IMR-90 (cell line): ENCODE results near the gene PIK3C3. TPM values are rescaled to one million over a fixed set of nuclear protein-coding genes. Genes with fewer than 3 reads are reported as not detected.

Source experiments
- ATAC-seq: fragments of 200-7000 bp; cut with Tn5 transposase; 2 replicates; pipeline ENCODE4 v1.9.1; 2020; ENCODE audit warnings: low read depth, mild to moderate bottlenecking, moderate library complexity
- BruUV-seq: library from RNA; stranded (reverse); fragments of 400-500 nt; replicated peaks from 2 replicates; lab custom pipeline; 2021; lab: Mats Ljungman, UMichigan
- CTCF ChIA-PET: fragments of 300-600 bp; formaldehyde crosslinking; extraction: SDS; loops from one replicate; lab custom pipeline; 2021; ENCODE audit warnings: antibody characterized with exemption; lab: Yijun Ruan, JAX
- POLR2A ChIA-PET: fragments of 300-600 bp; sonication (Branson Sonifier 250); formaldehyde crosslinking; loops from one replicate; lab custom pipeline; 2022; ENCODE audit warnings: antibody characterized with exemption; ENCODE audit not compliant: unreplicated experiment; lab: Charles Lee
- DNase-seq: peaks from one replicate; pipeline ENCODE4 v3.0.0; 2013
- H2AFZ ChIP-seq: replicated peaks from 2 replicates; pipeline ENCODE3; 2013; ENCODE audit warnings: low read length, mild to moderate bottlenecking; ENCODE audit not compliant: poor library complexity
- H2AK5ac ChIP-seq: 2 replicates; pipeline ENCODE4 v1.6.1; 2013; ENCODE audit warnings: low read depth, low read length, inconsistent platforms
- H2AK9ac ChIP-seq: replicated peaks from 2 replicates; pipeline ENCODE3; 2013; ENCODE audit warnings: mild to moderate bottlenecking, low read depth, low read length, moderate library complexity; ENCODE audit not compliant: poor library complexity
- H2BK120ac ChIP-seq: 2 replicates; pipeline ENCODE4 v1.6.1; 2013; ENCODE audit warnings: low read depth, low read length, inconsistent platforms
- H2BK15ac ChIP-seq: 3 replicates; pipeline ENCODE4 v1.6.1; 2013; ENCODE audit warnings: low read depth, low read length, inconsistent platforms
- H2BK20ac ChIP-seq: 2 replicates; pipeline ENCODE4 v1.6.1; 2013; ENCODE audit warnings: low read depth, mild to moderate bottlenecking, inconsistent platforms, low read length, moderate library complexity
- H2BK5ac ChIP-seq: 2 replicates; pipeline ENCODE4 v1.6.1; 2013; ENCODE audit warnings: mild to moderate bottlenecking, low read depth, low read length, inconsistent platforms; ENCODE audit not compliant: poor library complexity, severe bottlenecking
- H3K14ac ChIP-seq: replicated peaks from 2 replicates; pipeline ENCODE4 v1.6.1; 2013; ENCODE audit warnings: low read depth, low read length, inconsistent platforms
- H3K18ac ChIP-seq: 2 replicates; pipeline ENCODE4 v1.6.1; 2013; ENCODE audit warnings: low read depth, low read length, control low read depth
- H3K23ac ChIP-seq: 2 replicates; pipeline ENCODE4 v1.6.1; 2013; ENCODE audit warnings: low read depth, low read length, inconsistent platforms
- H3K27ac ChIP-seq: 2 replicates; pipeline ENCODE4 v1.5.1; 2013; ENCODE audit warnings: mild to moderate bottlenecking, control low read depth, low read length; ENCODE audit not compliant: insufficient read depth
- H3K27me3 ChIP-seq: 2 replicates; pipeline ENCODE4 v1.6.1; 2013; ENCODE audit warnings: low read length; ENCODE audit not compliant: control insufficient read depth, insufficient read depth
- H3K36me3 ChIP-seq: 2 replicates; pipeline ENCODE4 v1.6.1; 2013; ENCODE audit warnings: low read length, mixed read lengths; ENCODE audit not compliant: control insufficient read depth, insufficient read depth
- H3K4ac ChIP-seq: 2 replicates; pipeline ENCODE4 v1.6.1; 2013; ENCODE audit warnings: low read depth, low read length, inconsistent platforms
- H3K4me1 ChIP-seq: 2 replicates; pipeline ENCODE4 v1.6.1; 2013; ENCODE audit warnings: low read length, mixed read lengths; ENCODE audit not compliant: control insufficient read depth, insufficient read depth
- H3K4me2 ChIP-seq: 2 replicates; pipeline ENCODE4 v1.6.1; 2013; ENCODE audit warnings: low read depth, mild to moderate bottlenecking, control low read depth, low read length, moderate library complexity
- H3K4me3 ChIP-seq: 2 replicates; pipeline ENCODE4 v1.5.1; 2013; ENCODE audit warnings: low read depth, mild to moderate bottlenecking, control low read depth, low read length, moderate library complexity; ENCODE audit not compliant: insufficient read depth
- H3K56ac ChIP-seq: 2 replicates; pipeline ENCODE4 v1.6.1; 2013; ENCODE audit warnings: low read length, inconsistent platforms; ENCODE audit not compliant: insufficient read depth; ENCODE audit errors: extremely low read depth
- H3K79me1 ChIP-seq, 2 experiments: 2 replicates each; pipeline ENCODE4 v1.6.1; 2013; ENCODE audit warnings: low read length in 2 of 2, inconsistent platforms in 1 of 2, low read depth in 1 of 2
- H3K9ac ChIP-seq: 2 replicates; pipeline ENCODE4 v1.6.1; 2013; ENCODE audit warnings: low read depth, low read length, control low read depth
- H3K9me1 ChIP-seq: 2 replicates; pipeline ENCODE4 v1.6.1; 2013; ENCODE audit warnings: low read length, inconsistent platforms; ENCODE audit not compliant: insufficient read depth
- H3K9me3 ChIP-seq: 2 replicates; pipeline ENCODE4 v1.6.1; 2013; ENCODE audit warnings: low read length; ENCODE audit not compliant: control insufficient read depth, insufficient read depth
- H4K20me1 ChIP-seq: 2 replicates; pipeline ENCODE4 v1.6.1; 2013; ENCODE audit warnings: low read length, inconsistent platforms; ENCODE audit not compliant: insufficient read depth
- H4K5ac ChIP-seq: 2 replicates; pipeline ENCODE4 v1.6.1; 2013; ENCODE audit warnings: mild to moderate bottlenecking, low read depth, low read length, control low read depth
- H4K8ac ChIP-seq, 2 experiments: 2 replicates each; pipeline ENCODE4 v1.6.1; 2013; ENCODE audit warnings: low read depth in 2 of 2, low read length in 2 of 2, control low read depth in 1 of 2, inconsistent platforms in 1 of 2
- H4K91ac ChIP-seq: 2 replicates; pipeline ENCODE4 v1.6.1; 2013; ENCODE audit warnings: low read depth, low read length, inconsistent platforms; ENCODE audit not compliant: insufficient read depth
- CEBPB ChIP-seq: IDR thresholded peaks from 2 replicates; pipeline ENCODE4 v1.6.1; 2012; ENCODE audit warnings: low read depth, low read length, improper control_type of control experiment
- MAFK ChIP-seq: IDR thresholded peaks from 2 replicates; pipeline ENCODE4 v1.6.1; 2012; ENCODE audit warnings: low read depth, low read length, improper control_type of control experiment
- MAZ ChIP-seq: IDR thresholded peaks from 2 replicates; pipeline ENCODE4 v1.6.1; 2012; ENCODE audit warnings: low read depth, mild to moderate bottlenecking, low read length, improper control_type of control experiment, moderate library complexity, borderline replicate concordance
- POLR2A ChIP-seq: IDR thresholded peaks from 2 replicates; pipeline ENCODE4 v1.6.1; 2012; ENCODE audit warnings: mild to moderate bottlenecking, low read depth, low read length
- RAD21 ChIP-seq: IDR thresholded peaks from 2 replicates; pipeline ENCODE4 v1.6.1; 2012; ENCODE audit warnings: low read length, improper control_type of control experiment
- RCOR1 ChIP-seq: IDR thresholded peaks from 2 replicates; pipeline ENCODE4 v1.6.1; 2012; ENCODE audit warnings: mild to moderate bottlenecking, low read length, improper control_type of control experiment; ENCODE audit not compliant: insufficient replicate concordance
- RFX5 ChIP-seq: IDR thresholded peaks from 2 replicates; pipeline ENCODE4 v1.8.0; 2012; ENCODE audit warnings: low read depth, mild to moderate bottlenecking, low read length, moderate library complexity
- WGBS, 2 experiments: methylation state at CpG; one replicate each; pipeline versions ENCODE4 v1.1.5 to v1.1.7; 2013; ENCODE audit warnings: missing lambda C conversion rate in 2 of 2; ENCODE audit not compliant: insufficient read length in 1 of 2; ENCODE audit errors: extremely low coverage in 2 of 2; 5-methylcytosine and 5-hydroxymethylcytosine counted together
- dilution Hi-C: fragments of 300-500 bp; cut with HindIII; formaldehyde crosslinking; loops from one replicate; pipeline ENCODE4 v1.14.3; 2018; ENCODE audit warnings: low sequenced_read_pairs; ENCODE audit not compliant: unreplicated experiment
- in situ Hi-C: fragments of 300-500 bp; cut with MboI; formaldehyde crosslinking; loops from 3 replicates; pipeline ENCODE4 v1.14.3; 2019; ENCODE audit warnings: low sequenced_read_pairs, inconsistent platforms, mixed read lengths
- intact Hi-C: fragments of 100-400 bp; cut with micrococcal nuclease; formaldehyde crosslinking; loops from 2 replicates; pipeline ENCODE4 v1.10.0; 2022
- polyA plus RNA-seq, 3 experiments: library from polyadenylated mRNA; depleted of rRNA; stranded (reverse); fragments of >200 nt; gene quantifications; 2 replicates each; pipeline ENCODE4 v1.2.3, GENCODE V29; 2012; ENCODE audit warnings: low replicate concordance in 1 of 3
- total RNA-seq: library from RNA; depleted of rRNA; stranded (reverse); fragments of >200 nt; gene quantifications from 2 replicates; pipeline ENCODE4 v1.2.3, GENCODE V29; 2012

PIK3C3 gene
- total and polyA plus RNA-seq, 2 of the 4 experiments (the other 2 are of a cell fraction): 41.2 to 57.2 TPM

DNA sequence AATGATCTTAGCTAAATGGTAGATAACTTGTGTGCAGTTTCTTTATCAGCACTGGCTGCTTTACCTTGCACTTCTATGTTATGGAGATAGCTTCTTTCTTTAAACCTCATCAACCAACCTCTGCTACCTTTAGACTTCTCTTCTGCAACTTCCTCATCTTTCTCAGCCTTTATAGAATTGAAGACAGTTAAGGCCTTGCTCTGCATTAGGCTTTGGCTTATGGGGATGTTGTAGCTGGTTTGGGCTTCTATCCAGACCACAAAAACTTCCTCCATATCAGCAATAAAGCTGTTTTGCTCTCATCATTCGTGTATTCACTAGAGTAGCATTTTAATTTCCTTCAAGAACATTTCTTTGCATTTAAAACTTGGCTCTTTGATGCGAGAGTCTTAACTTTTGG, 123.7 kb downstream of the PIK3C3 start:
- Histone ChIP-seq H3K4me3 (no peak overlapping the region), H4K20me1 (no peaks in the 10 kb centered on the region), H2BK15ac (no peak overlapping the region), H3K18ac (no peak overlapping the region), H3K9me1 (no peaks in the 10 kb centered on the region), H3K9me3 (no peaks in the 10 kb centered on the region), H3K27me3 (no peaks in the 10 kb centered on the region), H3K14ac (no peak overlapping the region), H3K23ac (no peak overlapping the region), H4K5ac (no peak overlapping the region), H3K9ac (no peak overlapping the region), H2AK5ac (no peak overlapping the region), H2BK5ac (no peak overlapping the region), H3K56ac (no peak overlapping the region), H2BK120ac (no peak overlapping the region), H2AK9ac (no peak overlapping the region), H2BK20ac (no peak overlapping the region), H3K4me1 (peaks cover 2% of the 10 kb centered on the region; the same call in 1 of the 2 replicates), H3K79me1 (no peaks in the 10 kb centered on the region), H2AFZ (no peak overlapping the region), H3K4ac (no peak overlapping the region), H3K27ac (no peak overlapping the region), H3K36me3 (peaks cover 3% of the 10 kb centered on the region; the same call in 1 of the 2 replicates), H4K91ac (no peak overlapping the region), H4K8ac (no peak overlapping the region), H3K4me2 (no peak overlapping the region)
- dilution Hi-C loops: no loop called here
- BruUV-seq: no TSS peak
- no CpG with 5 or more reads among the region's 2 CpGs for WGBS, 2 experiments
- no peak for ATAC-seq
- POLR2A ChIA-PET: no interaction called here
- CTCF ChIA-PET: no interaction called here
- intact Hi-C loops: no loop called here
- in situ Hi-C loops: no loop called here
- peak; percentile 64 for DNase-seq
- no peak for TF ChIP-seq POLR2A
- TF ChIP-seq RAD21: no peak
- 0 out of 2 replicates have a peak, but pooled peaks have one; percentile 5 for TF ChIP-seq MAFK
- TF ChIP-seq RCOR1: no peak
- no peak for TF ChIP-seq CEBPB
- no peak for TF ChIP-seq MAZ
- no peak for TF ChIP-seq RFX5
